Erythroblast (primary cell): ENCODE data around the gene CALHM4.
A peak's percentile ranks its signal among the peaks of the same experiment; 100 is the strongest.

Experiments used
- DNase-seq, 2 experiments: peaks; one replicate each; lab custom pipeline; 2025; lab: John Stamatoyannopoulos, UW
- GATA1 ChIP-seq: IDR thresholded peaks from 2 replicates; pipeline ENCODE4 v1.6.1; 2011; ENCODE audit warnings: low read depth, mild to moderate bottlenecking, control low read depth, low read length, moderate library complexity
- POLR2A ChIP-seq: IDR thresholded peaks from 2 replicates; pipeline ENCODE4 v1.6.1; 2011; ENCODE audit warnings: mild to moderate bottlenecking, low read length

Gene CALHM4

DNA sequence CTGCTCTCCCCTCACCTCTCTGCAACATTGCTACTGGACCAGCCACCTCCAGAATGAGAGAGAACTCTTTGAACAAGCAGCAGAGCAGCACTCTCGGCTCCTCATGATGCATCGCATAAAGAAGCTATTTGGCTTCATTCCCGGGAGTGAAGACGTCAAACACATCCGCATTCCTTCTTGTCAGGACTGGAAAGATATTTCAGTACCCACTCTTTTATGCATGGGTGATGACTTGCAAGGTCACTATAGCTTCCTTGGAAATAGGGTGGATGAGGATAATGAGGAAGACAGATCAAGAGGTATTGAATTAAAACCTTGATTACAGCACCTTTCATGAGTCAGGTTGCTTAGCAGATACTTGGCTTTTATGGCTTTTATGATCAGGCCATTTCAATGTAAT is 4.3 kb downstream of the CALHM4 start:
- TF ChIP-seq GATA1 (no peak), POLR2A (no peak)
- no peak for DNase-seq

- TF ChIP-seq GATA1 = no peak
- TF ChIP-seq POLR2A = no peak
- no peak for DNase-seq
These were observed 6.6 kb downstream of the CALHM4 start for GRCh38 chr6:116560130-116560529.

DNA sequence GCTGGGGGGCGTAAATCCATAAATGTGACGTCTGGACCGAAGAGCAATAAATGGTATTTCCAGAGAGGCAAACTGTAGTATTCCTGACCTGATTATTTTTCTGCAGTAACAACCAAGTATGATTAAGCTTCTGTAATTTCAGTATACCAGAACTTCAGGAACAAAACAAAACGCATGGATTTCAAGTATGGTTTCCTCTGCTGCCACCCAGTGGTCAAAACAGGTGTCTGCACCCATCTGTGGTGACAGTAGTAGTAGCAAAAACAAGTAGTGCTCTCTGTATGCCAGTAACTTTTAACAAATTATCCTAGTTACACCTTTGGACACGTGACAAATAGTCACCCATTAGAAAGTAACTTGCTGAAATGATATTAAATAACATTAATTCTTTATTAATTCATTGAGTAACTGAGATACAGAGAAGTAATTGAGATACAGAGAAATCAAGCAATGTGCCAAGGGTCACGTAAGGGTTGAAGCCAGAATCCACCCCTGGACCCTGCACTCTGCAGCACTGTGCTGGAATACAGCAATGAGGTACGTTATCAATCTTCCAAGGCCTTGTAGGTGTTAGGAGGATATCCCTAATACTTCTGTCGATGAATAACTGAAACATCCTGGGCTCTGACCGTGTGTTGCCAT is 7.9 kb downstream of the CALHM4 start:
- TF ChIP-seq GATA1 = no peak
- no peak for TF ChIP-seq POLR2A
- peak; percentile 67 to 84 for DNase-seq

DNA sequence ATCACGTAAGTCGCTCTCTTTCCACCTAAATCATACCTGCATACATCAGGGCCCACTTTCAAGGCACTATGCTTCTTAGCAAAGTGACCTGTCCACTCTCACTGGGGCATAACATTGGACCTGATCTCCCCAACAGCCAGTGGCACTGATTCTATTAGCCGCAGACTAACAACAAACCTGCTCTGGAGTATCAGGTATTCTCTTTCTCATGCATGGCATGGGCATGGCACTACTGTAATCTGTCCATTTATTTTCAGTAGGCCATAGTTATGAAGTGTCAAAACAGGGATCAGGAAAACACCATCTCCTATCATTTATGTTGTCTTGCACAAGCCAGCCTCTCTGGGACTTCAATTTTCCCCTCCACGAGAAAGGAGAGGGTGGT is 8.5 kb downstream of the CALHM4 start:
- TF ChIP-seq GATA1 (no peak), POLR2A (no peak)
- DNase-seq = peak in 1 of 2 experiments; percentile 29

- TF ChIP-seq POLR2A (no peak), GATA1 (no peak)
- DNase-seq = peak; percentile 68 to 81
These were observed 9.1 kb downstream of the CALHM4 start for GRCh38 chr6:116562614-116563013.

DNA sequence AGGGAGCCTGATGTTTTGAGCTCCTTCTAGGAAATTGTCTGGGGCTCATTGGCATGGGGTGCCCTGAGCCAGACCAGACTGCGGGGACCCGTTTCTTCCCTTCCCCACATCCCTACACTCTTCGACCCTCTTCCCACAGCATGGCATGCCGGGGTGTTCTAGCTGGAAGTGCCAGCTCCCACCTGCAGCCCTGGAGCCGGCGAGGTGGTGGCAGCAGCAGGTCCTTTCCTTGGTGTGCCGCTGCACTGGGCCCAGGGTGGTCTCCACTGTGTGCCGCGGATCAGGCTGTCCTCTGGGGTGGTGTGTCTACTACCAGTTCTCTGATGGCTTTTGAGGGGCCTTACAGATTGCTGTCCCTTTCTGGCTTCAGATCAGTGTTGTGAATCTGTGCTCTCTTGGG is 10.3 kb downstream of the CALHM4 start:
- no peak for DNase-seq
- TF ChIP-seq GATA1 = no peak
- no peak for TF ChIP-seq POLR2A

- no peak for TF ChIP-seq POLR2A
- TF ChIP-seq GATA1 = no peak
- DNase-seq = no peak
These were observed 10.8 kb downstream of the CALHM4 start for GRCh38 chr6:116564311-116564710.

DNA sequence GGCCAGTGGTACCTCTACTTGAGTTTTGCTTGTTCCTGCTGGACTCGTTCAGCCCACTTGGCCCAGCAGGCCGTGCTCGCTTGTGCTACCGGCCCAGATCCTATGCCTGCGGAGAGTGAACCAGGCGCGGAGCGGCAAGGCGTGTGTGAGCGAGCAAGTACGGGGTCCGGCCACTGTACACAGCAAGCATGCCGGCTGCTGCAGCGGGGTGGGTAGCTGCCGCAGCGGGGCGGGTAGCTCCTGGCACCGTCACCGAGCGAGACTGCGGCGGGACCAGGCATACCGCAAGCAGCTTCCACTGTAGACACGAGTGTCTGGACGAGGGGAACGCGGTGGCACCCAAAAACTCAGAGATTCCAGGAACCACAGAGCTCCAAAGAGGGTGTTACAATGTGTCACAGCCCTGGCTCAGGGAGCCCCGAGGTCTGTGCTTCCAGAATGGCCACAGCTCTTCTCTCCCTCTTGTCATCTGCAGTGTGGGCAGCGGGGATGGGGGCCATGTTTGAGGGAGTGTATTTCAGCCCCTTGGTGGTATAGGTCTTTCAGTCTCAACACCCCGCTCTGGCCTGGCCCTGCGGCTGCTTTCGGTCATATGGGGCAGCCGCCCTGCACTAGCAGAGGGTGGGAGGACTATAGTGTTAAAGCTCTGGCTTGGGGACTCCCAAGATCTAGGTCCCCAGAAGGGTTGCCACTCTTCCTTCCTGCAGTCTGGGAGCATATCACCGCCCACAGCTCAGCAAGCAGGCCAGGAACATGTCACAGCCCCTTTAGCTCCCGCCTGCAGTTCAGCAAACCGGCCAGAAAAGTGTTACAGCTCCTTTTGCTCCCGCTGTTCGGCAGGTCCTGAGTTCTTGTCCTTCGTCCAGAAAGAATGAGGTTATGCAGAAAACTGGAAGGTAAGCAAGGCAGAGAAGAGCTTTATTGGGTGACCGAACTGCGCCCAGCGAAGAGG is 11.6 kb downstream of the CALHM4 start:
- no peak for TF ChIP-seq GATA1
- no peak for TF ChIP-seq POLR2A
- DNase-seq = peak; percentile 31 to 35

DNA sequence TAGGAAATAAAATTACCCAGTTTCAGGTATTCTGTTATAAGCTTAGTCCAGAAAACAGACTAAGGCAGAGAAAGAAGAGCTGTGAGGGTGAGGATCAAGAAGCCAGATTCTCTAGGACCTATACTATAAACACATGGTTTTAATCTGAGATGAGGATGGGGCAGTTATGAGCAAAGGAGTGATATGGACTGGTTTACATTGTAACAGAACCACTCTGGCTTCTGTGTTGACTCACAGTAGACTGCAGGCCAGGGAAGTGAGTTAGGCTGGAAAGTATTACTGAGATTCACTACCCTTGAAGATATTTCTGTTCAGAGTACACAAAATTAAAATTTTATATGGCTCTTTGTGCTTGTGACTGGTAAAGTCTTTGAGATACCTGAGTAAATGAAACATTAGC is 14.6 kb downstream of the CALHM4 start:
- no peak for TF ChIP-seq GATA1
- no peak for TF ChIP-seq POLR2A
- no peak for DNase-seq

DNA sequence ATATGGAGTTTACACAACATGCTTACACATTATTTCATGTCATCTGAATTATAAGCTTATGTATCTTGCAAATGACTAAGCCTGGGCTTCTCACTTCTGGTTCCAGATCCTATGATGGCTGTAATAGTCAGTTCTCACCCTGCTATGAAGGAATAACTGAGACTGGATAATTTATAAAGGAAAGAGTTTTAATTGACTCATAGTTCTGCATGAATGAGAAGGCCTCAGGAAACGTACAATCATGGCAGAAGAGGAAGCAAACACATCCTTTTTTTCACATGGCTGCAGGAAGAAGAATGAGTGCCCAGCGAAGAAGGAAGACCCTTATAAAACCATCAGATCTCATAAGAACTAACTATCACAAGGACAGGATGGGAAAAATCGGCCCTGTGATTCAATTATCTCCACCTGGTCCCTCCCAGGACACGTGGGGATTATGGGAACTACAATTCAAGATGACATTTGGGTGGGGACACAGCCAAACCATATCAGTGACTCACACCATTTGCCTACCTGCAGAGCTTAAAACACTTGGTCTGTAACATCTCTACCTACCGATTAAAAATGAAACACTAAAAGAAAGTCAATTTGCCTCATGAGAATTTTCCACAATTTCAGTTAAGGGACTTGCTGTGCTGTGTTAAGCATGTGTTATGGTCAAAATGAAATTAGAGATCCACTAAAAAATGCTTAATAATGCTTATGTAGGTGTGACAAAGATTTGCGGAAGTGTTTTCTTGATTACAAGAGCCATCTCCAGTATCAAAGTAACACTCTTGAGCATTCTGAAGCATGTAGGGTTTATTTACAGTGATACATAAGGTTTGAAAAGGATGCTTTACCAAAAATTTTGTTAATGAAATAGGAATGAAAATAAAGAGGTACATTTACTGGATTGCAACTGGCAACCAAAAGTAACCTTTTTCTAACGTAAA is 15.5 kb downstream of the CALHM4 start:
- TF ChIP-seq POLR2A (no peak), GATA1 (no peak)
- DNase-seq = no peak

GRCh38 chr6:116570856-116571682 is 17.5 kb downstream of the CALHM4 start, which contains the start of gene RWDD1:
Gene RWDD1 (plus strand): TSS chr6:116571504. CDS start chr6:116571583, 79 bp downstream.
- no peak for TF ChIP-seq GATA1
- TF ChIP-seq POLR2A = peak; percentile 85
- peak; percentile 99 for DNase-seq

DNA sequence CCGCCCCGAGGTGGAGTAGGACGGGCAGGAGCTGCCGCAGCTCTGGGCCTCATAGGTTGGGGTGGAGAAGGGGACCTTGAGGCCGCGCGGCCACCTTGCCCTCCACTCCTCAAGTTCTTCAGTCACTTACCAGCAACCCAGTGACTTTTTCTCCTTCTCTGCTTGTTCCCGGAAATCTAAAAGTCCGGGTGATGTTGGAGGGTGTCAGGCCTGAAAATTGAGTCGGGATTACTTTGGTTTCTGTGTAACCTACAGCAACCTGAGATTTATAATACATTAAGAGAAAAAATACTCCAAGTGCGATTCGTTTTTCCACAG is 18.1 kb downstream of the CALHM4 start:
- no peak for DNase-seq
- TF ChIP-seq POLR2A (no peak), GATA1 (no peak)
